ENCODE data around the gene USH2A. TPM values are rescaled to one million over a fixed set of nuclear protein-coding genes. Genes with fewer than 3 reads are reported as not detected.

Gene USH2A
- total RNA-seq, 1 experiment from 2014 or later = 0.80 TPM

GRCh38 chr1:215958841-215959240 lies 464.4 kb downstream of the USH2A start:
- DNase-seq = no peak
- no peak overlapping the region for H3K4me3 ChIP-seq (ENCODE audit: insufficient read depth, low read depth, low read length)
- no peaks in the 10 kb centered on the region for H3K36me3 ChIP-seq (replicated peaks; ENCODE audit: control insufficient read depth, insufficient read depth, low read length)
- H3K27me3 ChIP-seq (ENCODE audit: control insufficient read depth, insufficient read depth, low read length) = no peaks in the 10 kb centered on the region

- H3K36me3 ChIP-seq (replicated peaks; ENCODE audit: control insufficient read depth, insufficient read depth, low read length) = no peaks in the 10 kb centered on the region
- DNase-seq = peak; percentile 7
- no peak overlapping the region for H3K4me3 ChIP-seq (ENCODE audit: insufficient read depth, low read depth, low read length)
- no peaks in the 10 kb centered on the region for H3K27me3 ChIP-seq (ENCODE audit: control insufficient read depth, insufficient read depth, low read length)
Observed at GRCh38 chr1:215957663-215958062, 465.6 kb downstream of the USH2A start.

- no peak for DNase-seq
- no peaks in the 10 kb centered on the region for H3K27me3 ChIP-seq (ENCODE audit: control insufficient read depth, insufficient read depth, low read length)
- H3K36me3 ChIP-seq (replicated peaks; ENCODE audit: control insufficient read depth, insufficient read depth, low read length) = no peaks in the 10 kb centered on the region
- no peak overlapping the region for H3K4me3 ChIP-seq (ENCODE audit: insufficient read depth, low read depth, low read length)
Observed at GRCh38 chr1:215932558-215932957, 490.7 kb downstream of the USH2A start.

- Histone ChIP-seq H3K36me3 (replicated peaks; ENCODE audit: control insufficient read depth, insufficient read depth, low read length) (no peaks in the 10 kb centered on the region), H3K4me3 (ENCODE audit: insufficient read depth, low read depth, low read length) (no peak overlapping the region), H3K27me3 (ENCODE audit: control insufficient read depth, insufficient read depth, low read length) (no peaks in the 10 kb centered on the region)
- no peak for DNase-seq
Observed at GRCh38 chr1:215926670-215927069, 496.6 kb downstream of the USH2A start.

- DNase-seq = no peak
- Histone ChIP-seq H3K36me3 (replicated peaks; ENCODE audit: control insufficient read depth, insufficient read depth, low read length) (no peaks in the 10 kb centered on the region), H3K4me3 (ENCODE audit: insufficient read depth, low read depth, low read length) (no peak overlapping the region), H3K27me3 (ENCODE audit: control insufficient read depth, insufficient read depth, low read length) (no peaks in the 10 kb centered on the region)
Observed at GRCh38 chr1:215923129-215923824, 500.0 kb downstream of the USH2A start.

- no peak for DNase-seq
- H3K4me3 ChIP-seq (ENCODE audit: insufficient read depth, low read depth, low read length) = no peak overlapping the region
- no peaks in the 10 kb centered on the region for H3K27me3 ChIP-seq (ENCODE audit: control insufficient read depth, insufficient read depth, low read length)
- no peaks in the 10 kb centered on the region for H3K36me3 ChIP-seq (replicated peaks; ENCODE audit: control insufficient read depth, insufficient read depth, low read length)
Observed at GRCh38 chr1:215911406-215911968, 511.8 kb downstream of the USH2A start.

GRCh38 chr1:215905493-215906115 lies 517.6 kb downstream of the USH2A start:
- no peak for DNase-seq
- no peaks in the 10 kb centered on the region for H3K36me3 ChIP-seq (replicated peaks; ENCODE audit: control insufficient read depth, insufficient read depth, low read length)
- H3K4me3 ChIP-seq (ENCODE audit: insufficient read depth, low read depth, low read length) = no peak overlapping the region
- no peaks in the 10 kb centered on the region for H3K27me3 ChIP-seq (ENCODE audit: control insufficient read depth, insufficient read depth, low read length)

GRCh38 chr1:215900684-215901083 lies 522.6 kb downstream of the USH2A start:
- Histone ChIP-seq H3K36me3 (replicated peaks; ENCODE audit: control insufficient read depth, insufficient read depth, low read length) (no peaks in the 10 kb centered on the region), H3K27me3 (ENCODE audit: control insufficient read depth, insufficient read depth, low read length) (no peaks in the 10 kb centered on the region), H3K4me3 (ENCODE audit: insufficient read depth, low read depth, low read length) (no peak overlapping the region)
- DNase-seq = no peak

- Histone ChIP-seq H3K36me3 (replicated peaks; ENCODE audit: control insufficient read depth, insufficient read depth, low read length) (no peaks in the 10 kb centered on the region), H3K4me3 (ENCODE audit: insufficient read depth, low read depth, low read length) (no peak overlapping the region), H3K27me3 (ENCODE audit: control insufficient read depth, insufficient read depth, low read length) (no peaks in the 10 kb centered on the region)
- DNase-seq = no peak
Observed at GRCh38 chr1:215899901-215900300, 523.3 kb downstream of the USH2A start.

GRCh38 chr1:215895893-215896292 lies 527.4 kb downstream of the USH2A start:
- no peaks in the 10 kb centered on the region for H3K27me3 ChIP-seq (ENCODE audit: control insufficient read depth, insufficient read depth, low read length)
- H3K4me3 ChIP-seq (ENCODE audit: insufficient read depth, low read depth, low read length) = no peak overlapping the region
- no peak for DNase-seq
- no peaks in the 10 kb centered on the region for H3K36me3 ChIP-seq (replicated peaks; ENCODE audit: control insufficient read depth, insufficient read depth, low read length)

- Histone ChIP-seq H3K36me3 (replicated peaks; ENCODE audit: control insufficient read depth, insufficient read depth, low read length) (no peaks in the 10 kb centered on the region), H3K4me3 (ENCODE audit: insufficient read depth, low read depth, low read length) (no peak overlapping the region), H3K27me3 (ENCODE audit: control insufficient read depth, insufficient read depth, low read length) (no peaks in the 10 kb centered on the region)
- no peak for DNase-seq
Observed at GRCh38 chr1:215895276-215895675, 528.0 kb downstream of the USH2A start.

GRCh38 chr1:215894617-215895016 lies 528.6 kb downstream of the USH2A start:
- DNase-seq = no peak
- H3K4me3 ChIP-seq (ENCODE audit: insufficient read depth, low read depth, low read length) = no peak overlapping the region
- H3K36me3 ChIP-seq (replicated peaks; ENCODE audit: control insufficient read depth, insufficient read depth, low read length) = no peaks in the 10 kb centered on the region
- H3K27me3 ChIP-seq (ENCODE audit: control insufficient read depth, insufficient read depth, low read length) = no peaks in the 10 kb centered on the region

GRCh38 chr1:215891266-215892057 lies 531.8 kb downstream of the USH2A start:
- no peaks in the 10 kb centered on the region for H3K27me3 ChIP-seq (ENCODE audit: control insufficient read depth, insufficient read depth, low read length)
- DNase-seq = no peak
- no peak overlapping the region for H3K4me3 ChIP-seq (ENCODE audit: insufficient read depth, low read depth, low read length)
- no peaks in the 10 kb centered on the region for H3K36me3 ChIP-seq (replicated peaks; ENCODE audit: control insufficient read depth, insufficient read depth, low read length)

GRCh38 chr1:215890438-215890837 lies 532.8 kb downstream of the USH2A start:
- no peaks in the 10 kb centered on the region for H3K27me3 ChIP-seq (ENCODE audit: control insufficient read depth, insufficient read depth, low read length)
- DNase-seq = no peak
- no peak overlapping the region for H3K4me3 ChIP-seq (ENCODE audit: insufficient read depth, low read depth, low read length)
- no peaks in the 10 kb centered on the region for H3K36me3 ChIP-seq (replicated peaks; ENCODE audit: control insufficient read depth, insufficient read depth, low read length)

- Histone ChIP-seq H3K27me3 (ENCODE audit: control insufficient read depth, insufficient read depth, low read length) (no peaks in the 10 kb centered on the region), H3K36me3 (replicated peaks; ENCODE audit: control insufficient read depth, insufficient read depth, low read length) (no peaks in the 10 kb centered on the region), H3K4me3 (ENCODE audit: insufficient read depth, low read depth, low read length) (no peak overlapping the region)
- DNase-seq = no peak
Observed at GRCh38 chr1:215889871-215890270, 533.4 kb downstream of the USH2A start.
